ENCODE data around the gene SKAP1.

GRCh38 chr17:48127371-48128051 is 302.5 kb downstream of the SKAP1 start:
- TF ChIP-seq, protein P1, sequence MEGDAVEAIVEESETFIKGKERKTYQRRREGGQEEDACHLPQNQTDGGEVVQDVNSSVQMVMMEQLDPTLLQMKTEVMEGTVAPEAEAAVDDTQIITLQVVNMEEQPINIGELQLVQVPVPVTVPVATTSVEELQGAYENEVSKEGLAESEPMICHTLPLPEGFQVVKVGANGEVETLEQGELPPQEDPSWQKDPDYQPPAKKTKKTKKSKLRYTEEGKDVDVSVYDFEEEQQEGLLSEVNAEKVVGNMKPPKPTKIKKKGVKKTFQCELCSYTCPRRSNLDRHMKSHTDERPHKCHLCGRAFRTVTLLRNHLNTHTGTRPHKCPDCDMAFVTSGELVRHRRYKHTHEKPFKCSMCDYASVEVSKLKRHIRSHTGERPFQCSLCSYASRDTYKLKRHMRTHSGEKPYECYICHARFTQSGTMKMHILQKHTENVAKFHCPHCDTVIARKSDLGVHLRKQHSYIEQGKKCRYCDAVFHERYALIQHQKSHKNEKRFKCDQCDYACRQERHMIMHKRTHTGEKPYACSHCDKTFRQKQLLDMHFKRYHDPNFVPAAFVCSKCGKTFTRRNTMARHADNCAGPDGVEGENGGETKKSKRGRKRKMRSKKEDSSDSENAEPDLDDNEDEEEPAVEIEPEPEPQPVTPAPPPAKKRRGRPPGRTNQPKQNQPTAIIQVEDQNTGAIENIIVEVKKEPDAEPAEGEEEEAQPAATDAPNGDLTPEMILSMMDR (IDR thresholded peaks at IDR 0.05; ENCODE audit: insufficient read depth, low read length), result no peak
- no peak for TF ChIP-seq SPI1 (IDR thresholded peaks at IDR 0.05; ENCODE audit: borderline replicate concordance, low read depth)
- TF ChIP-seq, protein P2, sequence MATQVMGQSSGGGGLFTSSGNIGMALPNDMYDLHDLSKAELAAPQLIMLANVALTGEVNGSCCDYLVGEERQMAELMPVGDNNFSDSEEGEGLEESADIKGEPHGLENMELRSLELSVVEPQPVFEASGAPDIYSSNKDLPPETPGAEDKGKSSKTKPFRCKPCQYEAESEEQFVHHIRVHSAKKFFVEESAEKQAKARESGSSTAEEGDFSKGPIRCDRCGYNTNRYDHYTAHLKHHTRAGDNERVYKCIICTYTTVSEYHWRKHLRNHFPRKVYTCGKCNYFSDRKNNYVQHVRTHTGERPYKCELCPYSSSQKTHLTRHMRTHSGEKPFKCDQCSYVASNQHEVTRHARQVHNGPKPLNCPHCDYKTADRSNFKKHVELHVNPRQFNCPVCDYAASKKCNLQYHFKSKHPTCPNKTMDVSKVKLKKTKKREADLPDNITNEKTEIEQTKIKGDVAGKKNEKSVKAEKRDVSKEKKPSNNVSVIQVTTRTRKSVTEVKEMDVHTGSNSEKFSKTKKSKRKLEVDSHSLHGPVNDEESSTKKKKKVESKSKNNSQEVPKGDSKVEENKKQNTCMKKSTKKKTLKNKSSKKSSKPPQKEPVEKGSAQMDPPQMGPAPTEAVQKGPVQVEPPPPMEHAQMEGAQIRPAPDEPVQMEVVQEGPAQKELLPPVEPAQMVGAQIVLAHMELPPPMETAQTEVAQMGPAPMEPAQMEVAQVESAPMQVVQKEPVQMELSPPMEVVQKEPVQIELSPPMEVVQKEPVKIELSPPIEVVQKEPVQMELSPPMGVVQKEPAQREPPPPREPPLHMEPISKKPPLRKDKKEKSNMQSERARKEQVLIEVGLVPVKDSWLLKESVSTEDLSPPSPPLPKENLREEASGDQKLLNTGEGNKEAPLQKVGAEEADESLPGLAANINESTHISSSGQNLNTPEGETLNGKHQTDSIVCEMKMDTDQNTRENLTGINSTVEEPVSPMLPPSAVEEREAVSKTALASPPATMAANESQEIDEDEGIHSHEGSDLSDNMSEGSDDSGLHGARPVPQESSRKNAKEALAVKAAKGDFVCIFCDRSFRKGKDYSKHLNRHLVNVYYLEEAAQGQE (IDR thresholded peaks at IDR 0.05; ENCODE audit: insufficient replicate concordance, low read depth), result no peak
- TF ChIP-seq POLR2AphosphoS5 (IDR thresholded peaks at IDR 0.05; ENCODE audit: low read depth), result no peak
- TF ChIP-seq GABPA (IDR thresholded peaks at IDR 0.05; ENCODE audit: low read depth), result no peak

Measured in HL-60 (cell line).